ELF-1 (cell line): Measurements from ENCODE around the gene ZNF785.
A peak's percentile ranks its signal among the peaks of the same experiment; 100 is the strongest.
"Not testable (repeated sequence)": the region's sequence is repeated elsewhere in the genome, so short reads cannot be mapped to it uniquely, and the experiment has no call there.

Experiments
- DNase-seq: peaks from one replicate; pipeline ENCODE4 v3.0.0-alpha.2; 2016; ENCODE audit warnings: low read depth, low spot score

The ZNF785 gene

DNA sequence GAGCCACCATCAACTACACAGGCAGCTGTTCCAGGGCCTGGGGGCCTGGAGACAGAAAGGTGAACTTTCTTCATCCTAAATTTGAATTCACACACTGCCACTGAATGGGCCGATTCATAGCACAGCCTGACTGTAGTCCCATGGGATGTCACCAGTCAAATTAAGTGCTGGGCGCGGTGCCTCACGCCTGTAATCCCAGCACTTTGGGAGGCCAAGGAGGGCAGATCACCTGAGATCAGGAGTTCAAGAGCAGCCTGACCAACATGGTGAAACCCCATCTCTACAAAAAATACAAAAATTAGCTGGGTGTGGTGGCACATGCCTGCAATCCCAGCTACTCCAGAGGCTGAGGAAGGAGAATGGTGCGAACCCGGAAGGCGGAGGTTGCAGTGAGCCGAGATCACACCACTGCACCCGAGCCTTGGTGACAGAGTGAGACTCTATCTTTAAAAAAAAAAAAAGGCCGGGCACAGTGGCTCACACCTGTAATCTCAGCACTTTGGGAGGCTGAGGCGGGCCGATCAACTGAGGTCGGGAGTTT, 45.4 kb downstream of the ZNF785 start:
- DNase-seq = not testable (repeated sequence)

DNA sequence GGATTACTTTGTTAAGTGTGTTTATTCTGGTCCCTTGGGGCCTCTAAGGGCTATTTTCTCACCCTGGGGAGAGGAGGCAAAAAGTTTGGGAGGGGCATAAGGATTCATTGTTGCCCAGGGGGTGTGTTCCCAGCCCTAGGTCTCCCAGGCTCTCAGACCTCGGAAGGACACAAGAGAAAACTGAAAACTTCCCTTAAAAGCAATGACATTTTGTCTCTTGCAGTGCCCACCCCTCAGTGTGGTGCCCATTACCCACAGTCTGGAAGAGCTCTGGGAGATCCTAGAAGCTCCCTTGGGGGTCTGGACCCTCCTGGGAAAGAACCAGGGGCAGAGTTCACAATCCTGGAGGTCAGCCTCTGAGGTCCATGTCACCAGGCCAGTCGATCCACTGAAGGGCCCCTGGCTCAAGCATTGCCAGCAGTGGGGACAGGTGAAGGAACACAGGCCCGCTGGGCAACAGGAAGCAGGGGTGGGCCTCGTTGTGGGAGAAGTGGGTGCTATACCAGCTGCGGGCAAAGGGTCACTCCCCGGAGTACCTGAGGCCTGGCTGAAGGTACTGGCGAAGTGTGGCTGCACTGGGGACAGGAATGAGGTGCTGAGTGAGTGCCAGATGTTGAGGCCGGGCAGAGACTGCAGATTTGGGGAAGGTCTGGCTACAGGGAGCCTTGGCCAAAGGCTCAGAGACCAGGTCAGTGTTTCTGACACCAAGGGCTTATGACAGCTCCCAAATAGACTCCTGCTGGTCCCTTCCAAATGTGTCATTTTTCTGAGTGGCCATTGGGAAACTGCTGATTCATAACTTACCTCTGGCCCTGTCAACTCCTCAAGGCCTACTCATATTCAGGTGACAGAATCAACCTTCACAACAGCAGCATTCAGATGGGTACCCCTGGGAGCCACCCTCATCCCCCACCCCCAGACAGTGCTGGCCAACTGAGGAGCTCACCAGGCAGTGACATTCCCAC, 46.2 kb downstream of the ZNF785 start:
- no peak for DNase-seq

DNA sequence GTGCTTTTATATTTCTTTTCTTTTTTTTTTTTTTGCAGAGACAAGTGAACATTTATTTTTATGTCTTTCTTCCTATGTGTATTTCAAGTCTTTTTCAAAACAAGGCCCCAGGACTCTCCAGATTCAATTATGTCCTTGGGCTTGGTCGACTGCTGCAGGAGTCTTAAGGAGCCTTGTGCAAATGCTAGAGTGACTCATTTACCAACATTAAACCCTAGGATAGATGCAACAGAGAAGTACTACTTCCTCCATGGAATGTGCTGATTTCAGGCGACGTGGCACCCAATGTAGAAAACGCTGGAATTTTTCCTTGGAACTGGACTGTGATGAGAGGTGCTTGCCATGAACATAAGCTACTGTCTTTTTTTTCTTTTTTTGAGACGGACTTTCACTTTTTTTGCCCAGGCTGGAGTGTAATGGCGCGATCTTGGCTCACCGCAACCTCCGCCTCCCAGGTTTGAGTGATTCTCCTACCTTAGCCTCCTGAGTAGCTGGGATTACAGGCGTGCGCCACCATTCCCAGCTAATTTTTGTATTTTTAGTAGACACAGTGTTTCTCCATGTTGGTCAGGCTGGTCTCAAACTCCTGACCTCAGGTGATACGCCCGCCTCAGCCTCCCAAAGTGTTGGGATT, 49.0 kb downstream of the ZNF785 start:
- DNase-seq = not testable (repeated sequence)

DNA sequence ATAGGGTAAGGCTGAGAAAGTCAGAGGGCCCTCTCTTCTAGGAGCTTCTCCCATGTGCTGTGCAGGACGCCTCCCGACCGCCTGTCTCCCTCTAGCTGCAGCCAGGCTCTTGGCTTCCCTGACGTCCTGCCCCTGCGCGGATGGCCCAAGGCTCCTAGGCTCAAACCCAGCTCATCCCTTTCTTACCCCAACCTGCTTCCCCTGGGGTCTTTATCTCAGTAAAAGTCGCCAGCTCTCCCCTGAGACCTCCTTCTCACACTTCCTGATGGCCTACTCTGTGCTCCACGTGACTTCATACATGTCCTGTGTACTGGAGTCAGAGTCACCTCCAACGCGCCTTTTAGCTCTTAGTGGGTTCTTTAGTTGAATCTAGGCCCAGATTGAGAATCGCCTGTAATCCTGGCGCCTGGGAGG, 49.7 kb downstream of the ZNF785 start:
- DNase-seq = peak; percentile 87

DNA sequence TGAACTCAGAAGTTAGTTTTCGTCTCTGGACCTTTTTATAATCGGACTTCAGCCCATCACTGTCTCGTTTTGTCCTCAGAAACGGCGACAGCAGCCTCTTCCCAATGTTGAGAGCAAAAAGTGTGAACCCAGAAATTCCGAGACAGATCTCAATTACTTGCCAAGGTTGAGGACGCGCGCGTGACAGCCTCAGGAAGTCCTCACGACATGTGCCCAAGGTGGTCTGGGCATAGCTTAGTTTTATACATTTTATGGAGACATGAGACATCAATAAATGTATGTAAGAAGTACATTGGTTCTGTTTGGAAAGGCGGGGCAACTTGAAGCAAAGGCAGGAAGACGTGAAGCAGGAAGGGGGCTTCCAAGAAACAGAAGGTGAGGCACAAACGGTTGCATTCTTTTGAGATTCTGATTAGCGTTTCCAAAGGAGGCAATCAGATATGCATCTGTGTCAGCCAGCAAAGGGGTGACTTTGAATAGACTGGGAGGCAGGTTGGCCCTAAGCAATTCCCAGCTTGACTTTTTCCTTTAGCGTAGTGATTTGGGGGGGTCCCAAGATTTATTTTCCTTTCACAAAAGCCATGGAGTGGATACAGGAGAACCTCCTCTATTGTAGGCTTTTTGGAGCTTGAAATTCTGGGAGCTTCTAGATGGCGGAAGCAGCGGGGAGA, 50.3 kb downstream of the ZNF785 start:
- peak; percentile 66 for DNase-seq

DNA sequence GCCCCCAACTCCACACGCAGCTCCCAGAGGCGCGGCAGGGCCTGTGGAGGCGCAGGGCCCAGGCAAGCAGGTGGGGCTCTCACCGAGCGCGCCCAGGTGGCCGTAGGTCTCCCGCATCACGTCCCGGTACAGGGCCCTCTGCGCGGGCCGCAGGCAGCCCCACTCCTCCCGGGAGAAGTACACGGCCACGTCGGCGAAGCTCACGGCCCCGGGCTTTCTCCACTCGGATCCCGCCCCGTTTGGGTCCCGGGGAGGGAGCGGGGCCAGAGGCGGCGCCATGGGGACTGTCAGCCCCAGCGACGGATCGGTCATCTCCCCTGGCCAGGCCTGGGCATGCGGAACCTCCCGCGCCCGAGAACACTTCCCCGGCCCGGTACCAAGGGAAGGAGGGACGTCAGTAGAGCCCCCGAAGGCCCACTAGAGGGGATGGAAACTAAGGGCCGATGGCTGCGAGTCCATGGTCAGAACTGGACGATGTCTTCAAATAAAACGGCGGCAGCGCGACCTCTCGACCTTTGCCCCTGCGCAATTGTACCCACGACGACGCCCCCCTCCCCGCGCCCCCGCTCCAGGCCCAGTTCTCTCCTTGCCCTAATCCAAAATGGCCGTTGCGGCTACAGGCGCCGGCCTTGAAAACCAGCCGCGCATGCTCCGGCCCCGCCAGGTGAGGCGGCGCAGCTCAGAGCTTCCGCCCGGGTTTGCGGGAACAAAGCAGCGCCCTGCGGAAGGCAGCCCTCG, 51.0 kb downstream of the ZNF785 start, which contains the start of gene ZNF747:
ZNF747 (minus strand) TSS at position 491 of the 738 bp plus-strand sequence; CDS start at position 312, 179 bp downstream.
- DNase-seq = peak; percentile 89

DNA sequence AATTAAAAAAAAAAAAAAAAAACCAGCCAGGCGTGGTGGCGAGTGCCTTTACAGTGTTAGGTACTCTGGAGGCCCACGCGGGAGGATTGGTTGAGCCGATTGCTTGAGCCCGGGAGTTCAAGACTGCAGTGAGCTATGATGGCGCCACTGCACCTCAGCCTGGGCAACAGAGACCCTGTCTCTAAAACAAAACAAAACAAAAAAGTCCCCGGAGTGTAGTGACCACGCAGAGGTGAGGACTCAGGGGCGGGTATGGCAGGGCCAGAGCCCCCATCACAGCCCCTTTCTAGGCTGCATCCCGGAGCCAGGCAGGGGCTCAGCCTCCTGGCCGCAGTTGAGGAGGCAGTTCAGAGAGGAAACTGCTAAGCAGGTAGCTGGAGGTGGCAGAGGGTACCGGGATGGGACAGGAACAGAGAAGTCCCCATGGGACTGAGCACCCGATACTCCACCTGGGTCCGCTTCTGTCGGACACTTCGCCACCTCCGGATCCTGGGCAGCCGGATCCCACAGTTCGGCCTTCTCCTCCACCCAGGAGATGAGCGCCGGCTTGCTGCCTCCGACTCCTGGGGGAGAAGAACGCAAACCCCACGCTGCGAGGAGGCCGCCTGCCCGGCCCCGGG, 51.6 kb downstream of the ZNF785 start:
- peak; percentile 20 for DNase-seq

DNA sequence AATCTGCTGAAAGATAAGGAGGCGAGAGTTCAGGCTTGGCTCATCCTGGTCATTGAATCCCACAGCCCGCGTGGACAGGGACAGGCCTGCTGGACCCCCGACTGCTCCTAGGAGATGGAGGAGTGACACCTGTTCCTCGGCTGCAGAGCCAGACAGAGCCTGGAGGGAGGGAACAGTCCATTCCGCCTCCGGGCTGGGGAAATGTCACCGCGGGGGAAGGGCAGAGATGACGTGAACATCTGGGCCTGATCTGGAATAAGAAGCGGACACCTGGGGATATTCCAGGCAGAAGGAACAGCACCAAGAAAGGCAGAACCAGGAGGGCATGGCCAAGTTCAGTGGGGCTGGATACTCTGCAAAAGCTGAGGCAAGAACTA, 52.4 kb downstream of the ZNF785 start:
- DNase-seq = peak; percentile 47

DNA sequence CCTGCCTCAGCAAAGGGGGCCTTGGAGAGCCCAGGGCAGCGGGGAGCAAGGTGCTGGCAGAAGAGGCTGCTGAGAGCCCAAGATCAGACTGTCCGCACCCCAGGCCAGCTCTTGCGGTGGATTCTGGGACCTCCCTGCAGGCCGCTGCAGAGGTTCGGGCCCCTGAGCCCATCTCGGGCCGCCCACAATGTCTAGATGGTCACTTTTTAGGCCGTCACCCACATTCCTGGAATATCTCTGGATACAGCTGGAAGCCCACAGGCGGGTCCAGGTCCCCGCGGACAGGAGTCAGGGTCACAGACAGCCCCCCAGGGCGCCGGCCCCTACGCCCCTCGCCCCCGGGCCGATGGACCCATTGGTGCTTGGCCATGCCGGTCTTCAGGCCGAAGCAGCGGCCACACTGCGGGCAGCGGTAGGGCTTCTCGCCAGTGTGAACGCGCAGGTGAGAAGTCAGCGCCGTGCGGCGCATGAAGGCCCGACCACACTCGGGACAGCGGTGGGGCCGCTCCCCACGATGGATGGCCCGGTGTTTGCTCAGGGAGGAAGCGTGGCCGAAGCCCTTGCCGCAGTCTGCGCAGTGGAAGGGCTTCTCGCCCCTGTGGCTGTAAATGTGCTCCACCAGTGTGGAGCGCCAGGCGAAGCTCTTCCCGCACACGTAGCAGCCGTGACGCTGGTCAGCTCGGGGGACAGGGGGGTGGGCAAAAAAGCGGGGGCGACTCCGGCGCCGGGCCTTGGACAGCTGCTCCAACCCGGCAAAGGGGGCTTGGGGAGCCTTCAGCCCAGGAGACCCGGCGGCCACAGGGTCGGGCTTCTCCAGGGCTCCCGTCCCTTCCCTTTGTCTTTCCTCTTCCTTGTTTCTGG, 53.0 kb downstream of the ZNF785 start:
- no peak for DNase-seq
